ENCODE data around the gene NOTO.
A peak's percentile ranks its signal among the peaks of the same experiment; 100 is the strongest.
"Not testable (repeated sequence)": the region's sequence is repeated elsewhere in the genome, so short reads cannot be mapped to it uniquely, and the experiment has no call there.

The NOTO gene

DNA sequence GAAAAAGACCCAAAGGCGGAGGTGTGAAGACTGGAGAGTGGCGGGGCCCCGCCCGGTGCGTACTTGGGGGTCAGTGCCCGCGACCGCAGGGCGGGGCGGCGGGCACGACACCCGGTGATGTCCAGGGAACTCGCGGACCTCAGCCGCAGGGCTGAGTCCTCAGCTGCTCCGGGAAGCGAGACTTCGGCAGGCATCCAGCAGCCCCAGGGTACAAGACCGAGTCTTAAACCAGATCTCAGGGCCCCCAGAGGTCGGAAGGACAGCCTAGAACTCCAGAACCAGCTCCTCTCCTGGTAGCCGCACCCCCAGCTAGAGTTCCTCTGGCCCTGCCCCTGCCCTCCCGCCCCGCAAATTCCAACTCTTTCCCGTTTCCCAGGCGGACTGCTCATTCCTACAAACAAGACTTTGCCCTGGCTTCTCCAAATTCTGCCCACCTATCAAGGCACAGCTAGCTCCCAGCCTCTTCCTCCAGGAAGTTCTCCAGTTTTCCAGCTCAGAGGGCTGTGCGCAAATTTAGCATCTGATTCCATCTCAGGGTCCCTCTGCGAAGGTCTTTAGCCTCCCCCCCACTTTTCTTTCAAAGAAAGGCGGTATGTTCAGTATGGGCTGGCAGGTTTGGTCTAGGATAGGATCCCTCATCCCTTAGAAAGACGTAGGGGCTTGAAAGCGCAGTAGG lies 26.0 kb upstream of the NOTO start:
- no peak for TF ChIP-seq POLR2A (IDR thresholded peaks at IDR 0.05; ENCODE audit: low read length)
- no peak for TF ChIP-seq GATA1 (IDR thresholded peaks at IDR 0.05; ENCODE audit: low read depth, low read length)

DNA sequence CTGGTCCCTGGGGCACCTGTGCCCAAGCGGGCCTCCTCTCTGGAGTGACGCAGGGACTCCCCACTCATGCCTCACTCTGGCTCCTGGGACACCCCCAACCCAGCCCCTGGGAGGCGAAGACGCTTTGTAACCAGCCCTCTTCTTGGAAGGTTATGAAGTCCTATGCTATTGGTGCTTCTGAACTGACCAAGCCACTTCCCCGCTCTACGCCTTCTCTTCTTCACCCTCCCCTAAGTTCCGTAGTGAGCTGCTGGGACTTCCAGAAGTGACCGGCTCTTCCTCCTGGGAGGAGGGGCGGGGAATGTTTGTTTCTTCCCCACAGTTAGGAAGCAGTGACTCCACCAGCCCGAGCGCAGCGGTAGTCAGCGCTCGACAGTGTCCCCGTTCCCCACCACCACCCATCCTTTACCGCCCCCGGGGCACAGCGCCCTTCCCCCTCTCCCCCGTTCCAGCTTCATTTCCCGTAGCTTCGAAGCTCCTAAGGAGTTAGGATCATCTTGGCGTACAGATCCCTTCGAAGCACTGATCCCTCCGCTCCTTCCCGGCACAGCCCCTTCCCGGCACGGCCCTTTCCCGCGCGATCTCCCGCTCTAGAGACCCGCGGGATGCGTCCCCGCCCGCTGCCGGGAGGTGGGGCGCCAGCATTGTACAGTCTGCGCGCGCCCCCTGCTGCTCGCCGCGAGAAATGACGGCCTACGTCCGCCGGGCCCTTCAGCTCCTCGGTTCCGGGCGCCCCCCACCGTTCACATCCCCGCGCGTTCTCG lies 25.3 kb upstream of the NOTO start:
- TF ChIP-seq GATA1 (IDR thresholded peaks at IDR 0.05; ENCODE audit: low read depth, low read length): no peak
- no peak for TF ChIP-seq POLR2A (IDR thresholded peaks at IDR 0.05; ENCODE audit: low read length)
- DNase-seq: peak; percentile 83 to 92

More for the DNA sequence above, 26.0 kb upstream of the NOTO start:
- DNase-seq: peak; percentile 36 to 40

DNA sequence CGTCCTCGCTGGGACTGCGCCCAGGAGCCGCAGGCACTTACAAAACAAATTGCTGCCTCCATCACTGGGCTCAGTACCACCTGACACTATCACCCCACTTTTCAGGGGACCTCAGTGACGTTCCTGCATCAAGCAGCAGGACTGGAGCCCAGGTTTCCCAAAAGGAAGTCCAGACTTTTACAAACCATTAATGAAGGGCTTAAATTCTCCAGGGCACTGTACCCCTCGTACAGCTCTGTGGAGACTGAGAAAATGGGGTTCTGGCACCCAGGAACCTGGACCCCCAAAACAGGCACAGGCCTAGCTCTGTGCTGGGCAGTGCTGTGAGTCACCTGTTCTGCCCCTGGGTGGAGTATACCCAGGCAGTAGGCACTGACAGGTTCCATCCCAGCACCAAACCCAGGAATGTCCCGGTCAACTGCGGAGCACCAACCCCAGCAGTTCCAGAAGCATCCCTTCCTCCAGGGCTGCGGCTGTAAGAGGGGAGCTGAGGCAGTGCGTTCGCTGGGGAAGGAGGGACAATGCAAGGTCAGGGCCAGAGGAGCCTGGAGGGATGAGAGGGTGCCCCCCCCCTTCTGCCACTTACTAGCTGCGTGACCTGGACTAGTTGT lies 24.6 kb upstream of the NOTO start:
- TF ChIP-seq POLR2A (IDR thresholded peaks at IDR 0.05; ENCODE audit: low read length) (no peak), GATA1 (IDR thresholded peaks at IDR 0.05; ENCODE audit: low read depth, low read length) (no peak)
- no peak for DNase-seq

DNA sequence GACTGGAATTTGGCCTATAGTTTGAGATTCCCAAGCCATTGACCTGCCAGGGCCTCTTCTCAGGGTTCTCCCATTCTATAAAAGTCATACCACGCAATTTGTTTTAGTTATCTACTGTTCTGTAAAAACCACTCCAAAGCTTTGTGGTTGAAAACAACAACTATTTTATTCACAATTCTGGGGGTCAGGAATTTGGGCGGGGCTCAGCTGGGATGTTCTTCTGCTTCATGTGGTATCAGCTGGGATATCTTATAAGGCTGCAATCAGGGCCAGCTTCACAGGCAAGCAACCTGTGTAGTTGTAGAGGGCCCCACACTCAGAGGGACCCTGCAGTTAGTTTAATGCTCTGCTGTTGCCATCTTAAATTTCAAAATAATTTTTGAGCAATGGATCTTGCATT lies 16.4 kb upstream of the NOTO start:
- TF ChIP-seq POLR2A (IDR thresholded peaks at IDR 0.05; ENCODE audit: low read length) (no peak), GATA1 (IDR thresholded peaks at IDR 0.05; ENCODE audit: low read depth, low read length) (no peak)
- no peak for DNase-seq

GRCh38 chr2:73187549-73187948 lies 14.8 kb upstream of the NOTO start:
- TF ChIP-seq GATA1 (IDR thresholded peaks at IDR 0.05; ENCODE audit: low read depth, low read length) (no peak), POLR2A (IDR thresholded peaks at IDR 0.05; ENCODE audit: low read length) (no peak)
- no peak for DNase-seq

GRCh38 chr2:73197579-73197978 lies 4.8 kb upstream of the NOTO start:
- DNase-seq: no peak
- TF ChIP-seq GATA1 (IDR thresholded peaks at IDR 0.05; ENCODE audit: low read depth, low read length): no peak
- no peak for TF ChIP-seq POLR2A (IDR thresholded peaks at IDR 0.05; ENCODE audit: low read length)

GRCh38 chr2:73200281-73200680 lies 2.1 kb upstream of the NOTO start:
- not testable (repeated sequence) for DNase-seq

- no peak for DNase-seq
- TF ChIP-seq GATA1 (IDR thresholded peaks at IDR 0.05; ENCODE audit: low read depth, low read length) (no peak), POLR2A (IDR thresholded peaks at IDR 0.05; ENCODE audit: low read length) (no peak)
Measured at GRCh38 chr2:73203055-73203681, 794 bp downstream of the NOTO start.

- DNase-seq: no peak
- no peak for TF ChIP-seq POLR2A (IDR thresholded peaks at IDR 0.05; ENCODE audit: low read length)
- TF ChIP-seq GATA1 (IDR thresholded peaks at IDR 0.05; ENCODE audit: low read depth, low read length): no peak
Measured at GRCh38 chr2:73205611-73206010, 3.2 kb downstream of the NOTO start.

- TF ChIP-seq POLR2A (IDR thresholded peaks at IDR 0.05; ENCODE audit: low read length) (no peak), GATA1 (IDR thresholded peaks at IDR 0.05; ENCODE audit: low read depth, low read length) (no peak)
- no peak for DNase-seq
Measured at GRCh38 chr2:73208258-73208657, 5.9 kb downstream of the NOTO start.

- TF ChIP-seq GATA1 (IDR thresholded peaks at IDR 0.05; ENCODE audit: low read depth, low read length) (no peak), POLR2A (IDR thresholded peaks at IDR 0.05; ENCODE audit: low read length) (no peak)
- DNase-seq: no peak
Measured at GRCh38 chr2:73210019-73210418, 7.6 kb downstream of the NOTO start.

DNA sequence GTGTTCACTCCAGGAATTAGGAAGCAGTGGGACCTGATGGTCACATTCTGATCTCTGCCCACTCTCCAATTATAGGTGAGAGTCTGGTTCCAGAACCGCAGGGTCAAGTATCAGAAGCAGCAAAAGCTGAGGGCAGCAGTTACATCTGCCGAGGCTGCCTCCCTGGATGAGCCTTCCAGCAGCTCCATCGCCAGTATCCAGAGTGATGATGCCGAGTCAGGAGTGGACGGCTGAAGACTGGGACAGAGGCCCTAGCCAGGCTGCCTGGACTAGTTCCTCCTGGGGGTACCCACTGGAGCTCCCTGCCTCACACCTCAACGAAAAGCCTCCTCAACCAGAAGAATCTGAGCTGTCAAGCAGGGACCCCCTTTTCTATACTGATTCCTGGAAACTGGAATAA lies 8.3 kb downstream of the NOTO start:
- TF ChIP-seq GATA1 (IDR thresholded peaks at IDR 0.05; ENCODE audit: low read depth, low read length) (no peak), POLR2A (IDR thresholded peaks at IDR 0.05; ENCODE audit: low read length) (no peak)
- DNase-seq: no peak

- DNase-seq: no peak
- no peak for TF ChIP-seq GATA1 (IDR thresholded peaks at IDR 0.05; ENCODE audit: low read depth, low read length)
- no peak for TF ChIP-seq POLR2A (IDR thresholded peaks at IDR 0.05; ENCODE audit: low read length)
Measured at GRCh38 chr2:73212098-73212447, 9.7 kb downstream of the NOTO start.

DNA sequence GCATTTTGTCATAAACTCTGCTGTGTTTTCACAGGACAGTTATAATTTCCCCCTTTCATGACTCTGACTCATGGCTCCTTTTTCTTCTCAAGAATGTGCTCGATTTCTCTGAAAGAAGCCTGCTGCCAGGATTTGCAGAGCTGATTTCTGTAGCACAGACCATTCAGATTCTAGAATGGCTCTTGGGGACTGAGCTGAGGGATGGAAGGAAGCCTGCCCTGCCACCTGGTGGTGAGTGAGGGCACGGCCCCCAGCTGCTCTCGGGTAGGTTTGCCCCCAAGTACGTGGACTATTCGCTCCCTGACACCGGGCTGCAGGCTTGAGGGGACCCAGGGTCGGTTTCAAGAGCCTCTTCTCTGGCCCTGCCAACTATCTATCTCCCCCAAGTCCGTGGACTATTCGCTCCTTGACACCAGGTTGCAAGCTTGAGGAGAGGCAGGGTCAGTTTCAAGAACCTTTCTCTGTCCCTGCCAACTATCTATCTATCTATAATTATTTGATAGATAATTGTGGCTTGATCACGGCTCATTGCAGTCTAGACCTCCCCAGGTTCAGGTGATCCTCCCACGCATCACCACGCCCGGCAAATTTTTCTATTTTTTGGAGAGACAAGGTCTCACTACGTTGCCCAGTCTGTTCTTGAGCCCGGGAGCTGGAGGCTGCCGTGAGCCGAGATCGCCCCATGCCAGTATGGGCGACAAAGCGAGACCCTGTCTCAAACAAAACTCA lies 10.2 kb downstream of the NOTO start:
- no peak for TF ChIP-seq POLR2A (IDR thresholded peaks at IDR 0.05; ENCODE audit: low read length)
- DNase-seq: peak; percentile 71 to 81
